Endothelial cell (in vitro differentiated cells): ENCODE results near the gene PUS10. TPM values are rescaled to one million over a fixed set of nuclear protein-coding genes. Genes with fewer than 3 reads are reported as not detected.

ENCODE experiments used
- DNase-seq: peaks from one replicate; pipeline ENCODE4 v3.0.0; 2021; ENCODE audit warnings: low spot score
- H3K27ac Mint-ChIP-seq: one replicate; pipeline ENCODE4 v1.8.0; 2021; ENCODE audit warnings: mixed read lengths, inconsistent platforms; ENCODE audit not compliant: unreplicated experiment
- H3K27me3 Mint-ChIP-seq: one replicate; pipeline ENCODE4 v1.8.0; 2021; ENCODE audit warnings: mild to moderate bottlenecking, moderate library complexity, mixed read lengths, inconsistent platforms; ENCODE audit not compliant: unreplicated experiment
- H3K36me3 Mint-ChIP-seq: one replicate; pipeline ENCODE4 v1.8.0; 2021; ENCODE audit warnings: mild to moderate bottlenecking, low read depth, mixed read lengths, inconsistent platforms; ENCODE audit not compliant: unreplicated experiment
- H3K4me1 Mint-ChIP-seq: one replicate; pipeline ENCODE4 v1.8.0; 2021; ENCODE audit warnings: mild to moderate bottlenecking, mixed read lengths, inconsistent platforms; ENCODE audit not compliant: unreplicated experiment
- H3K4me3 Mint-ChIP-seq: one replicate; pipeline ENCODE4 v1.8.0; 2021; ENCODE audit warnings: mild to moderate bottlenecking, mixed read lengths, inconsistent platforms; ENCODE audit not compliant: unreplicated experiment
- H3K9me3 Mint-ChIP-seq: one replicate; pipeline ENCODE4 v1.8.0; 2021; ENCODE audit warnings: mixed read lengths, inconsistent platforms; ENCODE audit not compliant: unreplicated experiment
- CTCF ChIP-seq: fragments of 200-600 bp; sonication (generic); IDR thresholded peaks from one replicate; pipeline ENCODE4 v1.5.0; 2021; ENCODE audit warnings: antibody characterized with exemption; ENCODE audit not compliant: unreplicated experiment
- total RNA-seq: library from RNA; stranded (reverse); fragmentation: NEBNext Ultra II Directional; extraction: Animal tissue kit (Norgen Biotek cat#: 25700); gene quantifications from one replicate; pipeline ENCODE4 v1.2.1, GENCODE V29; 2021; ENCODE audit not compliant: unreplicated experiment

Gene PUS10
- total RNA-seq, 1 donor from 2014 or later: 8.5 TPM

DNA sequence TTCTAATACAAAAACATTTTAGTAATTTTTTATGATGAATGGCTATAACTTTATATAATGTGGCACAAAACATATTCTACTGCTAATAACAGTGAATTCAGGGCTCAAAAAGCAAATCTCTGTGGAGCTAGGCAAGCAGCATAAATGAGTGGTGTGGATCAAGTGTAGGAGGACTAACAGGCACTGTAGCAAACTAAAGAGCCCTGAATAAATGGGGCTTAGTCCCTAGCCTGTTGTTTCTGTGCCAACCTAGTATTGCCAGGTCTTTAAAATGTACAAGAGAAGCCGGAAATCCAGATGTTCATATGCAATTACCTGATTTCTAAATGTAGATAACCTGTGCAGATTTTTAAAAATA lies 118.2 kb downstream of the PUS10 start:
- Mint-ChIP-seq H3K9me3 (no peaks in the 10 kb centered on the region), H3K4me3 (no peak overlapping the region), H3K4me1 (no peaks in the 10 kb centered on the region), H3K27me3 (no peaks in the 10 kb centered on the region), H3K27ac (no peak overlapping the region), H3K36me3 (peaks cover 9% of the 10 kb centered on the region)
- no peak for TF ChIP-seq CTCF
- DNase-seq: no peak

DNA sequence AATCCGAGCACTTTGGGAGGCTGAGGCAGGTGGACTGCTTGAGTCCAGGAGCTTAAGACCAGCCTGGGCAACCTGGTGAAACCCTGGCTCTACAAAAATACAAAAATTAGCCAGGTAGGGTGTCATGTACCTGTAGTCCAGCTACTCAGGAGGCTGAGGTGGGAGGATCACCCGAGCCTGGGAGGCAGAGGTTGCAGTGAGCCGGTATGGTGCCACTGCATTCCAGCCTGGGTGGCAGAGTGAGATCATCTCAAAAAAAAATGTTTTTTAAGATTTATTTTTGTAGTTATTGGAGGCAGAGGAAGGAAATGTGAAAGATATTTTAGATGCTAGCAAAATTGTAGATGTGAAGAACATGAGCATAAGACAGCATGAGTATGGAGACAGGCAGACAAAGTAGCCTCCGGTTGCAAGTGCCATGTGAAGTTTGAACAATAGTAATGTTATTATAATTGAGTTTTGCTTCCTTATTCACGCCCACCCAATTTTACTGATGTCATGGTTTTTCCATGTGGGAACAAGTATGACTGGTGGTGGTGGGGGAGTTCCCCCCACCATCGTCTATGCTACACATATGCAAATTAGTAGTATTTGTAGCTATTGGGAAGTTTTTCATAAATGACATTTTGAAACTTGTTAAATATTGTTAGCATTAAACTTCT lies 118.7 kb downstream of the PUS10 start:
- H3K27me3 Mint-ChIP-seq: no peaks in the 10 kb centered on the region
- TF ChIP-seq CTCF: no peak
- no peak overlapping the region for H3K4me3 Mint-ChIP-seq
- H3K27ac Mint-ChIP-seq: no peak overlapping the region
- H3K4me1 Mint-ChIP-seq: no peaks in the 10 kb centered on the region
- no peaks in the 10 kb centered on the region for H3K9me3 Mint-ChIP-seq
- H3K36me3 Mint-ChIP-seq: peaks cover 9% of the 10 kb centered on the region
- no peak for DNase-seq

DNA sequence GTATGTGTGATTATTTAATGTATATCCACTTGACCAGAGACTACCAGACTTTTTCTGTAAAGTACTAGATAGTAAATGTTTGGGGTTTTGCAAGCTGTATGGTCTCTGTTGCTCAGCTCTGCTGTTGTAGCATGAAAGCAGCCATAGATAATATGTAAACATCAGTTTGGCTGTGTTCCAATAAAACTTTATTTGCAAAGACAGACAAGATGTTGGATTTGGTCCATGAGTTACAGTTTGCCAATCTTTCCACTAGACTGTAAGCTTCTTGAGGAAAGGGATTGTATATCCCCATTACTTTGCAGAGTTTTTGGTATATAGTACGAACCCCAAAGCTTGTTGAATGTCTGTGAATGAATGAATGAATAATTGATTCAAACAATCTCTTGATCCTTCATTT lies 119.5 kb downstream of the PUS10 start:
- Mint-ChIP-seq H3K9me3 (no peaks in the 10 kb centered on the region), H3K4me3 (no peak overlapping the region), H3K27me3 (no peaks in the 10 kb centered on the region), H3K4me1 (no peaks in the 10 kb centered on the region), H3K36me3 (peaks cover 9% of the 10 kb centered on the region), H3K27ac (no peak overlapping the region)
- TF ChIP-seq CTCF: no peak
- no peak for DNase-seq

Other genes with a start within 250 kb of the PUS10 start
- gene REL, start 136.7 kb downstream of the PUS10 start, total RNA-seq: 16.4 TPM
- 24.8 TPM for gene PEX13, start 535 bp downstream of the PUS10 start, total RNA-seq
- 27.3 TPM for gene SANBR, start 47.6 kb upstream of the PUS10 start, total RNA-seq
- 13.6 TPM for gene C2orf74, start 143.9 kb upstream of the PUS10 start, total RNA-seq